Loucy (cell line): ENCODE data around the gene DOK7.

Experiments used
- H2AFZ ChIP-seq: fragments of 200-600 bp; sonication (generic); 2 replicates; pipeline ENCODE4 v1.6.0; 2016; ENCODE audit warnings: antibody characterized with exemption, mild to moderate bottlenecking, low read length, moderate library complexity
- H3F3A ChIP-seq: fragments of 200-600 bp; 2 replicates; pipeline ENCODE4 v1.6.0; 2016; ENCODE audit warnings: antibody characterized with exemption, low read depth, mild to moderate bottlenecking
- H3K27me3 ChIP-seq: fragments of 200-600 bp; sonication (generic); 2 replicates; pipeline ENCODE4 v1.6.1; 2014; ENCODE audit warnings: low read length, mild to moderate bottlenecking; ENCODE audit not compliant: insufficient read depth, poor library complexity, severe bottlenecking
- H3K36me3 ChIP-seq: fragments of 200-600 bp; sonication (generic); 2 replicates; pipeline ENCODE4 v1.6.1; 2016; ENCODE audit warnings: low read length; ENCODE audit not compliant: insufficient read depth
- H3K4me1 ChIP-seq: fragments of 200-600 bp; sonication (generic); 2 replicates; pipeline ENCODE4 v1.5.1; 2014; ENCODE audit warnings: low read length, mild to moderate bottlenecking; ENCODE audit not compliant: insufficient read depth, poor library complexity, severe bottlenecking
- H3K4me2 ChIP-seq: fragments of 200-600 bp; sonication (generic); 2 replicates; pipeline ENCODE4 v1.6.0; 2014; ENCODE audit warnings: antibody characterized with exemption, low read length, low read depth, mild to moderate bottlenecking; ENCODE audit not compliant: poor library complexity, severe bottlenecking
- H3K4me3 ChIP-seq: fragments of 200-600 bp; sonication (generic); 2 replicates; pipeline ENCODE4 v1.5.1; 2014; ENCODE audit warnings: low read length, mild to moderate bottlenecking, mixed read lengths; ENCODE audit not compliant: poor library complexity, severe bottlenecking
- H3K79me2 ChIP-seq: fragments of 200-600 bp; sonication (generic); 2 replicates; pipeline ENCODE4 v1.6.1; 2014; ENCODE audit warnings: low read length; ENCODE audit not compliant: insufficient read depth
- H3K9ac ChIP-seq: fragments of 200-600 bp; sonication (generic); 2 replicates; pipeline ENCODE4 v1.6.0; 2014; ENCODE audit warnings: mild to moderate bottlenecking, low read depth, low read length, moderate library complexity; ENCODE audit not compliant: poor library complexity, severe bottlenecking
- H3K9me2 ChIP-seq: fragments of 200-600 bp; sonication (generic); replicated peaks from 2 replicates; pipeline ENCODE4 v1.6.1; 2016; ENCODE audit warnings: low read depth, low read length, mixed read lengths
- H3K9me3 ChIP-seq: fragments of 200-600 bp; sonication (generic); 2 replicates; pipeline ENCODE4 v1.6.1; 2014; ENCODE audit warnings: mild to moderate bottlenecking, antibody characterized with exemption, low read length, low read depth; ENCODE audit not compliant: insufficient read depth
- H4K20me1 ChIP-seq: fragments of 200-600 bp; sonication (generic); 2 replicates; pipeline ENCODE4 v1.6.0; 2014; ENCODE audit warnings: antibody characterized with exemption, low read length, mild to moderate bottlenecking; ENCODE audit not compliant: insufficient read depth, poor library complexity, severe bottlenecking
- EZH2phosphoT487 ChIP-seq: fragments of 200-600 bp; IDR thresholded peaks from 2 replicates; pipeline ENCODE4 v1.6.1; 2018; ENCODE audit warnings: antibody characterized with exemption, mild to moderate bottlenecking, moderate library complexity, borderline replicate concordance
- TF ChIP-seq, protein P1 (sequence below): fragments of 200-600 bp; sonication (generic); conservative IDR thresholded peaks from 2 replicates; pipeline ENCODE4 v1.5.1; 2014; ENCODE audit warnings: mild to moderate bottlenecking, antibody characterized with exemption, low read length

The DOK7 gene

GRCh38 chr4:3512279-3512678 lies 49.2 kb downstream of the DOK7 start:
- H3K9me3 ChIP-seq: no peaks in the 10 kb centered on the region
- H3K27me3 ChIP-seq: no peaks in the 10 kb centered on the region
- no peak overlapping the region for H3K4me2 ChIP-seq
- peaks cover 62% of the 10 kb centered on the region; the same call in 1 of the 2 replicates for H3K36me3 ChIP-seq
- H3K9me2 ChIP-seq: no peaks in the 10 kb centered on the region
- TF ChIP-seq EZH2phosphoT487: no peak
- TF ChIP-seq, protein P1, sequence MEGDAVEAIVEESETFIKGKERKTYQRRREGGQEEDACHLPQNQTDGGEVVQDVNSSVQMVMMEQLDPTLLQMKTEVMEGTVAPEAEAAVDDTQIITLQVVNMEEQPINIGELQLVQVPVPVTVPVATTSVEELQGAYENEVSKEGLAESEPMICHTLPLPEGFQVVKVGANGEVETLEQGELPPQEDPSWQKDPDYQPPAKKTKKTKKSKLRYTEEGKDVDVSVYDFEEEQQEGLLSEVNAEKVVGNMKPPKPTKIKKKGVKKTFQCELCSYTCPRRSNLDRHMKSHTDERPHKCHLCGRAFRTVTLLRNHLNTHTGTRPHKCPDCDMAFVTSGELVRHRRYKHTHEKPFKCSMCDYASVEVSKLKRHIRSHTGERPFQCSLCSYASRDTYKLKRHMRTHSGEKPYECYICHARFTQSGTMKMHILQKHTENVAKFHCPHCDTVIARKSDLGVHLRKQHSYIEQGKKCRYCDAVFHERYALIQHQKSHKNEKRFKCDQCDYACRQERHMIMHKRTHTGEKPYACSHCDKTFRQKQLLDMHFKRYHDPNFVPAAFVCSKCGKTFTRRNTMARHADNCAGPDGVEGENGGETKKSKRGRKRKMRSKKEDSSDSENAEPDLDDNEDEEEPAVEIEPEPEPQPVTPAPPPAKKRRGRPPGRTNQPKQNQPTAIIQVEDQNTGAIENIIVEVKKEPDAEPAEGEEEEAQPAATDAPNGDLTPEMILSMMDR: no peak
- no peaks in the 10 kb centered on the region for H3K79me2 ChIP-seq
- no peaks in the 10 kb centered on the region for H3F3A ChIP-seq
- H3K9ac ChIP-seq: no peak overlapping the region
- H3K4me1 ChIP-seq: no peaks in the 10 kb centered on the region
- H2AFZ ChIP-seq: no peak overlapping the region
- H4K20me1 ChIP-seq: no peaks in the 10 kb centered on the region
- no peak overlapping the region for H3K4me3 ChIP-seq

GRCh38 chr4:3512719-3513118 lies 49.6 kb downstream of the DOK7 start:
- Histone ChIP-seq H4K20me1 (no peaks in the 10 kb centered on the region), H3K4me3 (no peak overlapping the region), H3K27me3 (no peaks in the 10 kb centered on the region), H2AFZ (no peak overlapping the region), H3K9ac (no peak overlapping the region), H3K4me2 (no peak overlapping the region), H3K9me2 (no peaks in the 10 kb centered on the region), H3K79me2 (no peaks in the 10 kb centered on the region), H3K36me3 (peaks cover 66% of the 10 kb centered on the region; the same call in 1 of the 2 replicates), H3K9me3 (no peaks in the 10 kb centered on the region), H3F3A (no peaks in the 10 kb centered on the region), H3K4me1 (no peaks in the 10 kb centered on the region)
- no peak for TF ChIP-seq EZH2phosphoT487
- TF ChIP-seq, protein P1: no peak

GRCh38 chr4:3513807-3514206 lies 50.7 kb downstream of the DOK7 start:
- Histone ChIP-seq H3K4me2 (no peak overlapping the region), H2AFZ (no peak overlapping the region), H3K27me3 (no peaks in the 10 kb centered on the region), H3K4me3 (no peak overlapping the region), H3K9me3 (no peaks in the 10 kb centered on the region), H3K79me2 (no peaks in the 10 kb centered on the region), H4K20me1 (no peaks in the 10 kb centered on the region), H3K9ac (no peak overlapping the region), H3K36me3 (peaks cover 69% of the 10 kb centered on the region; the same call in 1 of the 2 replicates), H3F3A (no peaks in the 10 kb centered on the region), H3K4me1 (no peaks in the 10 kb centered on the region), H3K9me2 (no peaks in the 10 kb centered on the region)
- no peak for TF ChIP-seq EZH2phosphoT487
- TF ChIP-seq, protein P1: no peak
